ENCODE results near the gene GAB2.
A peak's percentile ranks its signal among the peaks of the same experiment; 100 is the strongest.

The GAB2 gene

GRCh38 chr11:78188286-78189173 lies 229.1 kb downstream of the GAB2 start, which contains the start of the genes KCTD21 and USP35 (continued):
- no peak for TF ChIP-seq ZNF48 (tag by site-specific recombination; IDR thresholded peaks at IDR 0.05)
- 0 out of 2 replicates have a peak, but pooled peaks have one; percentile 26 for TF ChIP-seq ZNF660 (tag by site-specific recombination; IDR thresholded peaks at IDR 0.05)
- 0 out of 2 replicates have a peak, but pooled peaks have one; percentile 27 for TF ChIP-seq ZNF664 (tag by site-specific recombination; IDR thresholded peaks at IDR 0.05)
- TF ChIP-seq ZNF175 (tag by site-specific recombination; IDR thresholded peaks at IDR 0.05): no peak
- TF ChIP-seq KLF16 (tag by site-specific recombination; IDR thresholded peaks at IDR 0.05): peak; percentile 84
- peak; percentile 75 for TF ChIP-seq KLF10 (tag by site-specific recombination; IDR thresholded peaks at IDR 0.05)
- TF ChIP-seq ZNF785 (tag by site-specific recombination; IDR thresholded peaks at IDR 0.05): 0 out of 2 replicates have a peak, but pooled peaks have one; percentile 75
- TF ChIP-seq ZBTB21 (tag by site-specific recombination; IDR thresholded peaks at IDR 0.05): no peak
- no peak for TF ChIP-seq SETDB1 (IDR thresholded peaks at IDR 0.05; ENCODE audit: insufficient read length, low read length)
- no peak; the same call in 1 of the 2 replicates for TF ChIP-seq ZNF423 (tag by site-specific recombination; IDR thresholded peaks at IDR 0.05)
- TF ChIP-seq ZNF580 (tag by site-specific recombination; IDR thresholded peaks at IDR 0.05): peak; percentile 97
- peak; percentile 61 for TF ChIP-seq ZBTB8A (tag by site-specific recombination; IDR thresholded peaks at IDR 0.05)
- peak; percentile 21; the same call in 1 of the 2 replicates for TF ChIP-seq ZBTB7A (tag by site-specific recombination; IDR thresholded peaks at IDR 0.05; ENCODE audit: low read depth)
- TF ChIP-seq ZBTB48 (tag by site-specific recombination; IDR thresholded peaks at IDR 0.05): peak; percentile 2; the same call in 1 of the 2 replicates
- TF ChIP-seq, protein P1, sequence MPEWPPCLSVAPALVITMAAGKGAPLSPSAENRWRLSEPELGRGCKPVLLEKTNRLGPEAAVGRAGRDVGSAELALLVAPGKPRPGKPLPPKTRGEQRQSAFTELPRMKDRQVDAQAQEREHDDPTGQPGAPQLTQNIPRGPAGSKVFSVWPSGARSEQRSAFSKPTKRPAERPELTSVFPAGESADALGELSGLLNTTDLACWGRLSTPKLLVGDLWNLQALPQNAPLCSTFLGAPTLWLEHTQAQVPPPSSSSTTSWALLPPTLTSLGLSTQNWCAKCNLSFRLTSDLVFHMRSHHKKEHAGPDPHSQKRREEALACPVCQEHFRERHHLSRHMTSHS (tag by site-specific recombination; IDR thresholded peaks at IDR 0.05): 0 out of 2 replicates have a peak, but pooled peaks have one; percentile 26
- peak; percentile 29; the same call in 1 of the 2 replicates for TF ChIP-seq YY2 (tag by site-specific recombination; IDR thresholded peaks at IDR 0.05)
- TF ChIP-seq ZBTB11 (tag by site-specific recombination; conservative IDR thresholded peaks at IDR 0.05; ENCODE audit: low read depth): peak; percentile 22; the same call in 1 of the 2 replicates
- peak; percentile 73; the same call in 1 of the 2 replicates for TF ChIP-seq PRDM4 (tag by site-specific recombination; IDR thresholded peaks at IDR 0.05)
- TF ChIP-seq BCL11A (tag by site-specific recombination; IDR thresholded peaks at IDR 0.05; ENCODE audit: low read depth): peak; percentile 76
- no peak for TF ChIP-seq PRDM1 (tag by site-specific recombination; IDR thresholded peaks at IDR 0.05)
- TF ChIP-seq ZNF121 (tag by site-specific recombination; IDR thresholded peaks at IDR 0.05): peak; percentile 84
- TF ChIP-seq ZNF629 (tag by site-specific recombination; IDR thresholded peaks at IDR 0.05): peak; percentile 72
- 0 out of 2 replicates have a peak, but pooled peaks have one; percentile 31 for TF ChIP-seq ZNF768 (tag by site-specific recombination; IDR thresholded peaks at IDR 0.05)
- TF ChIP-seq, protein P2, sequence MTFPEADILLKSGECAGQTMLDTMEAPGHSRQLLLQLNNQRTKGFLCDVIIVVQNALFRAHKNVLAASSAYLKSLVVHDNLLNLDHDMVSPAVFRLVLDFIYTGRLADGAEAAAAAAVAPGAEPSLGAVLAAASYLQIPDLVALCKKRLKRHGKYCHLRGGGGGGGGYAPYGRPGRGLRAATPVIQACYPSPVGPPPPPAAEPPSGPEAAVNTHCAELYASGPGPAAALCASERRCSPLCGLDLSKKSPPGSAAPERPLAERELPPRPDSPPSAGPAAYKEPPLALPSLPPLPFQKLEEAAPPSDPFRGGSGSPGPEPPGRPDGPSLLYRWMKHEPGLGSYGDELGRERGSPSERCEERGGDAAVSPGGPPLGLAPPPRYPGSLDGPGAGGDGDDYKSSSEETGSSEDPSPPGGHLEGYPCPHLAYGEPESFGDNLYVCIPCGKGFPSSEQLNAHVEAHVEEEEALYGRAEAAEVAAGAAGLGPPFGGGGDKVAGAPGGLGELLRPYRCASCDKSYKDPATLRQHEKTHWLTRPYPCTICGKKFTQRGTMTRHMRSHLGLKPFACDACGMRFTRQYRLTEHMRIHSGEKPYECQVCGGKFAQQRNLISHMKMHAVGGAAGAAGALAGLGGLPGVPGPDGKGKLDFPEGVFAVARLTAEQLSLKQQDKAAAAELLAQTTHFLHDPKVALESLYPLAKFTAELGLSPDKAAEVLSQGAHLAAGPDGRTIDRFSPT (tag by site-specific recombination; IDR thresholded peaks at IDR 0.05): peak; percentile 87
- no peak for TF ChIP-seq ZNF670 (tag by site-specific recombination; IDR thresholded peaks at IDR 0.05; ENCODE audit: low read depth)
- TF ChIP-seq MZF1 (tag by site-specific recombination; IDR thresholded peaks at IDR 0.05; ENCODE audit: borderline replicate concordance): no peak
- no peak for TF ChIP-seq ZNF350 (tag by site-specific recombination; IDR thresholded peaks at IDR 0.05)
- TF ChIP-seq ZNF843 (tag by site-specific recombination; IDR thresholded peaks at IDR 0.05): peak; percentile 76
- 0 out of 2 replicates have a peak, but pooled peaks have one; percentile 79 for TF ChIP-seq ZFP37 (tag by site-specific recombination; IDR thresholded peaks at IDR 0.05)
- TF ChIP-seq ZNF549 (tag by site-specific recombination; IDR thresholded peaks at IDR 0.05): no peak
- peak; percentile 89 for TF ChIP-seq ZSCAN30 (tag by site-specific recombination; IDR thresholded peaks at IDR 0.05)
